Subcutaneous adipose tissue (tissue), 4 donors: ENCODE results near the gene TAP1. TPM values are rescaled to one million over a fixed set of nuclear protein-coding genes. Genes with fewer than 3 reads are reported as not detected.

ENCODE experiments used
- total RNA-seq, 4 donors: library from RNA; depleted of rRNA; stranded (reverse); fragments of >200 nt; gene quantifications; one replicate each; pipeline ENCODE4 v1.1.0, GENCODE V29; 2016
- TF ChIP-seq, protein P1 (sequence below): fragments of 450-650 bp; IDR thresholded peaks from one replicate; pipeline ENCODE4 v1.5.1; 2016; ENCODE audit warnings: low read depth, mild to moderate bottlenecking, control low read depth, antibody characterized with exemption, moderate library complexity

Gene TAP1
- total RNA-seq, 4 donors from 2014 or later: 18.3 to 76.9 (median 32.4) TPM

- TF ChIP-seq, protein P1, sequence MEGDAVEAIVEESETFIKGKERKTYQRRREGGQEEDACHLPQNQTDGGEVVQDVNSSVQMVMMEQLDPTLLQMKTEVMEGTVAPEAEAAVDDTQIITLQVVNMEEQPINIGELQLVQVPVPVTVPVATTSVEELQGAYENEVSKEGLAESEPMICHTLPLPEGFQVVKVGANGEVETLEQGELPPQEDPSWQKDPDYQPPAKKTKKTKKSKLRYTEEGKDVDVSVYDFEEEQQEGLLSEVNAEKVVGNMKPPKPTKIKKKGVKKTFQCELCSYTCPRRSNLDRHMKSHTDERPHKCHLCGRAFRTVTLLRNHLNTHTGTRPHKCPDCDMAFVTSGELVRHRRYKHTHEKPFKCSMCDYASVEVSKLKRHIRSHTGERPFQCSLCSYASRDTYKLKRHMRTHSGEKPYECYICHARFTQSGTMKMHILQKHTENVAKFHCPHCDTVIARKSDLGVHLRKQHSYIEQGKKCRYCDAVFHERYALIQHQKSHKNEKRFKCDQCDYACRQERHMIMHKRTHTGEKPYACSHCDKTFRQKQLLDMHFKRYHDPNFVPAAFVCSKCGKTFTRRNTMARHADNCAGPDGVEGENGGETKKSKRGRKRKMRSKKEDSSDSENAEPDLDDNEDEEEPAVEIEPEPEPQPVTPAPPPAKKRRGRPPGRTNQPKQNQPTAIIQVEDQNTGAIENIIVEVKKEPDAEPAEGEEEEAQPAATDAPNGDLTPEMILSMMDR: no peak
Observed at GRCh38 chr6:32835167-32835893, 18.2 kb downstream of the TAP1 start.

- TF ChIP-seq, protein P1: no peak
Observed at GRCh38 chr6:32833664-32834063, 19.8 kb downstream of the TAP1 start.

DNA sequence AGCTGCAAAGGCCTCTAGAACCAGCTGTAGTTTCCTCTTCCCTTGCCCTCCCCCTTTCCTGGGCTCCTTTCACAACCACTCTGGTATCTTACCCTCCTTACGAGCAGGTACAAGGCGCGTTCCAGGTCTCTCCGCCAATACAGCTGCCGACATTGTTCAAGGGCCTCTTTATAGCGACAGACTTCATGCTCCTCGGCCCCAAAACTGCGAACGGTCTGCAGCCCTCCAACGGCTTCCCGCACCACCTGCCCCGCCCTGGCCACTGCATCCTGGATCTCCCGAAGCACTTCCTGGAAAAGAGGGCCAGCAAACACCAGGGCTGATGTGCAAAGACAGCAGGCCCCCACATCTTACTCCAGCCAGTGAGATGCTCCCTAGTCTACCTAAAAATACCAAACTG, 21.0 kb downstream of the TAP1 start:
- TF ChIP-seq, protein P1: no peak

DNA sequence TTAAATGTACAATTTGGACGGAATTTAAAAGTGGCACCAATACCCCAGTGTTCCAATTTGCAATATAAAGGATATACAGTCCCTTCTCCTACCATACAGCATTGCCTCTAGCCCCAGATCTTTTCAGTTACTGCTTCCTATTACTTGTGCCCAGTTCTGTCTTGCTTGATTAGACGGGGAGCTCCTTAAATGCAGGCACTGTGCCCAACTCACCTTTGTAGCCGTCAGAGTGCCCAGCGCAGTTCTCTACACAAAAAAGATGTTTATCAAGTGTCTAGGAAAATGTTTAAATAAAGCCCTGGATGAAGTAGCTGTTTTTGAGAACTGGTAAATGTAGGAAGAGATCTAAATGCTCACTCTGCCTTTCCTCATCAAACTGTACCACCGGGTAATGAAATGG, 22.6 kb downstream of the TAP1 start:
- TF ChIP-seq, protein P1: no peak

DNA sequence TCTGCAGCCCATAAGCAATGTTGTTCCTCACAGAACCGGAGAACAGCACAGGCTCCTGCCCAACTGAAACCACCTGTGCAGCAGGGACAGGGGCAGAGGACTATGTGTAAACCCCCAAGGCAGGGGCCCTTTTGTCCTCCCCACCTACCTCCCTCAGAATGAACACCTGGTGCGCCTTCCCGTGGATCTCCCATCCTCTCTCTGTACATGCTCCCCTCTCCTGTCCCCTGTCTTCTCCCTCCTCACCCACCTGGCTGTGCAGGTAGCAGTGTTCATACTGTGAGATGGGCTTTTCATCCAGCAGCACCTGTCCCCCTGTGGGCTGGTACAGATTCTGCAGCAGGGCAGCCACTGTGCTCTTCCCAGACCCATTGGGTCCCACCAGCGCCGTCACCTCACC, 23.5 kb downstream of the TAP1 start:
- TF ChIP-seq, protein P1: no peak

GRCh38 chr6:32829495-32829894, 24.0 kb downstream of the TAP1 start:
- TF ChIP-seq, protein P1: no peak

GRCh38 chr6:32827025-32827424, 26.5 kb downstream of the TAP1 start:
- TF ChIP-seq, protein P1: no peak
